Gastrocnemius medialis (tissue), 4 donors: ENCODE data around the gene CDK3. TPM values are rescaled to one million over a fixed set of nuclear protein-coding genes. Genes with fewer than 3 reads are reported as not detected.

Experiments used
- ATAC-seq, 2 donors: fragments of 150-250 bp; one replicate each; pipeline ENCODE4 v1.9.1; 2016
- DNase-seq, 2 donors: peaks; one replicate each; pipeline ENCODE4 v3.0.0-alpha.2; 2019
- H3K27ac ChIP-seq, 4 donors: fragments of 200-600 bp; sonication (generic); 1 replicate in 1 of 4; 2 replicates in 3 of 4; pipeline ENCODE4 v1.5.1; 2016 to 2018; ENCODE audit warnings: mild to moderate bottlenecking in 2 of 4, moderate library complexity in 1 of 4
- H3K27me3 ChIP-seq, 3 donors: fragments of 200-600 bp; sonication (generic) in 2 of 3; 1 replicate in 1 of 3; 2 replicates in 2 of 3; pipeline versions ENCODE4 v1.5.1 to v1.6.0; 2016 to 2019; ENCODE audit warnings: mild to moderate bottlenecking in 1 of 3, moderate library complexity in 1 of 3
- H3K36me3 ChIP-seq, 2 donors: fragments of 200-600 bp; sonication (generic) in 1 of 2; one replicate each; pipeline ENCODE4 v1.5.1; 2017 to 2018
- H3K4me1 ChIP-seq, 2 donors: fragments of 200-600 bp; sonication (generic) in 1 of 2; one replicate each; pipeline ENCODE4 v1.5.1; 2016 to 2017; ENCODE audit warnings: mild to moderate bottlenecking in 2 of 2
- H3K4me3 ChIP-seq, 4 donors: fragments of 200-600 bp; sonication (generic) in 3 of 4; 1 replicate in 1 of 4; 2 replicates in 3 of 4; pipeline ENCODE4 v1.5.1; 2016 to 2019; ENCODE audit warnings: mild to moderate bottlenecking in 2 of 4
- H3K9me3 ChIP-seq, 3 donors: fragments of 200-600 bp; sonication (generic) in 2 of 3; 1 replicate in 1 of 3; 2 replicates in 2 of 3; pipeline ENCODE4 v1.5.1; 2016 to 2019
- POLR2A ChIP-seq, 2 donors: fragments of 450-650 bp; IDR thresholded peaks; one replicate each; pipeline ENCODE4 v1.6.1; 2017; ENCODE audit warnings: antibody characterized with exemption in 2 of 2, mild to moderate bottlenecking in 2 of 2, moderate library complexity in 2 of 2
- in situ Hi-C, 4 donors: fragments of 200-750 bp; cut with MboI; loops; one replicate each; pipeline versions ENCODE4 v1.15.0 to v1.8.0; 2017; ENCODE audit warnings: low sequenced_read_pairs in 4 of 4
- intact Hi-C: fragments of 100-400 bp; cut with DNase I; formaldehyde crosslinking; loops from one replicate; pipeline ENCODE4 v1.15.1; 2023; ENCODE audit warnings: low total_unique reads
- total RNA-seq, 4 donors: library from RNA; depleted of rRNA; stranded (reverse); fragments of >200 nt; gene quantifications; one replicate each; pipeline versions ENCODE4 v1.1.0 to v1.2.3, GENCODE V29; 2016
- TF ChIP-seq, protein P1 (sequence below), 5 experiments: fragments of 450-650 bp in 3 of 5; fragments of 200-600 bp in 2 of 5; sonication (generic) in 2 of 5; IDR thresholded peaks in 4 of 5; conservative IDR thresholded peaks in 1 of 5; 1 replicate in 4 of 5; 2 replicates in 1 of 5; pipeline ENCODE4 v1.5.1; 2016 to 2019; ENCODE audit warnings: antibody characterized with exemption in 5 of 5, mild to moderate bottlenecking in 3 of 5, moderate library complexity in 3 of 5

Gene CDK3
- total RNA-seq, 4 donors from 2014 or later, result 0.33 to 1.8 (median 1.1) TPM

DNA sequence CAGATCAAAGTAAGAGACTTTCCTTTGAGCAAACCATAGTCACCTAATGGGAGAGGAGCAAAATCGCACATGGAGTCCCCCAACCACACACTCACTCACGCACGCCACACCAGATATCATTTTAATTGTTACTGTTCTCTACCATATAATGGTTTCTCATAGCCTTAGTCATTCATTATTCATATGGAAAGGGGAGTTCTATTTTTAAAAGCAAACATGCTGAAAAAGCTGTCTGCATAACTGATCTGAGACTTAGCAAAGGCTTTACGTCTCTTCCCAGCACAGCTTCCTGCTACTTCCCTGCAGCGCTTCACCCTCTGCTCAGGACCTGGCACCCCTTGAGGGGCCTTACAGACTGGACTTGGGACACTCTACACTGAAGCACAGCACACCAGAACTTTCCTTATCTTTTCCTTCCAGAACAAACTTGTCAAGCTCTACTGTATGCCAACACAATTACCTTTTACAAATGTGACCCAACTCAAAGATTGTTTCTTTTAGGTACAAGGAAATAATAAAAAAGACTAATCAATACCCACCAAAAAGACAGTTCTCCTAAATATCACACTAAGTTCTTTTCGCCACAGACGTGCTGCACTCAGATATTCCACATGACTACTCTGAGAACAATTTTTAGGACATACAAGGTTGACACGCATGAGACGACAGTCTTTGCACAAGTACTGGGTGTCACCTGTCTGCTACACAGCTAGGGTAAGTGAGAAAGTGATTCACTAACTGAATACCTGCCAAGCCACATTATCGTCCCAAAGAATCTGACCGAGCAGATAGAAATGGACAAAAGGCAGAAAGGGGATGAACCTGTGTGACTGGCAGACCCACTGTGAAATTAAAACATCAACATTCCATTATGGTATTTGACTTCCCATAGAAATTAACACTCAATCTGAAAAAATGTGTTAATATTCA lies 50.1 kb downstream of the CDK3 start:
- intact Hi-C loops, result no loop called here
- TF ChIP-seq, protein P1, sequence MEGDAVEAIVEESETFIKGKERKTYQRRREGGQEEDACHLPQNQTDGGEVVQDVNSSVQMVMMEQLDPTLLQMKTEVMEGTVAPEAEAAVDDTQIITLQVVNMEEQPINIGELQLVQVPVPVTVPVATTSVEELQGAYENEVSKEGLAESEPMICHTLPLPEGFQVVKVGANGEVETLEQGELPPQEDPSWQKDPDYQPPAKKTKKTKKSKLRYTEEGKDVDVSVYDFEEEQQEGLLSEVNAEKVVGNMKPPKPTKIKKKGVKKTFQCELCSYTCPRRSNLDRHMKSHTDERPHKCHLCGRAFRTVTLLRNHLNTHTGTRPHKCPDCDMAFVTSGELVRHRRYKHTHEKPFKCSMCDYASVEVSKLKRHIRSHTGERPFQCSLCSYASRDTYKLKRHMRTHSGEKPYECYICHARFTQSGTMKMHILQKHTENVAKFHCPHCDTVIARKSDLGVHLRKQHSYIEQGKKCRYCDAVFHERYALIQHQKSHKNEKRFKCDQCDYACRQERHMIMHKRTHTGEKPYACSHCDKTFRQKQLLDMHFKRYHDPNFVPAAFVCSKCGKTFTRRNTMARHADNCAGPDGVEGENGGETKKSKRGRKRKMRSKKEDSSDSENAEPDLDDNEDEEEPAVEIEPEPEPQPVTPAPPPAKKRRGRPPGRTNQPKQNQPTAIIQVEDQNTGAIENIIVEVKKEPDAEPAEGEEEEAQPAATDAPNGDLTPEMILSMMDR (IDR thresholded peaks at IDR 0.05 in 4 of 5, conservative IDR thresholded peaks at IDR 0.05 in 1 of 5), result no peak
- no peak for TF ChIP-seq POLR2A (IDR thresholded peaks at IDR 0.05)
- ATAC-seq (peak; percentile 90 to 92), DNase-seq (peak in 1 of 2 donors; percentile 34)
- H3K4me1 ChIP-seq, result peaks cover 0 to 5% of the 10 kb centered on the region in 2 donors
- no peaks in the 10 kb centered on the region for H3K27me3 ChIP-seq
- H3K36me3 ChIP-seq, result peaks cover 0 to 77% of the 10 kb centered on the region in 2 donors
- no peak overlapping the region for H3K4me3 ChIP-seq
- H3K9me3 ChIP-seq, result no peaks in the 10 kb centered on the region
- H3K27ac ChIP-seq, result peak overlapping the region; percentile 27 to 68 (median 42)
- in situ Hi-C loops, result no loop called here

DNA sequence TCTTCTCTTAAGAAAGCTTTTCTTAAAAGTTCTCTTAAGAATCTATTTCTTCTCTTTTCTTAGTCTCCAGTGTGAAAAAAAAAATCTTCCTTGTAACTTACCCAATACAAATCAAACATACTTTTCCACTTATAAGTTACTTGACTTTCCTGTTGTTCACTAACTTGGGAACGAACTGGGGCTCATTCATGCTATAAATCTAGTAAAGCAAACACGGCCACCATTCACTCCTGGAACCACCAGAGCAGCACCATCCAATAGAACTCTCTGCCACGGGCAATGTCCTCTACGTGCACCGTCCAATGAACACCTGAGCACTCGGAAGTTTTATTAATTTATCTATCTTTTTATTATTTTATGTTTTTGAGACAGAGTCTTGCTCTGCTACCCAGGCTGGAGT lies 50.9 kb downstream of the CDK3 start:
- no peaks in the 10 kb centered on the region for H3K27me3 ChIP-seq
- in situ Hi-C loops (no loop called here), intact Hi-C loops (no loop called here)
- peaks cover 0 to 77% of the 10 kb centered on the region in 2 donors for H3K36me3 ChIP-seq
- no peak for DNase-seq
- H3K9me3 ChIP-seq, result no peaks in the 10 kb centered on the region
- no peak for ATAC-seq
- peaks cover 0 to 5% of the 10 kb centered on the region in 2 donors for H3K4me1 ChIP-seq
- no peak overlapping the region for H3K4me3 ChIP-seq
- H3K27ac ChIP-seq, result peak overlapping the region in 3 of 4 donors; percentile 28 to 46 (median 35)
- TF ChIP-seq, protein P1 (IDR thresholded peaks at IDR 0.05 in 4 of 5, conservative IDR thresholded peaks at IDR 0.05 in 1 of 5), result no peak
- TF ChIP-seq POLR2A (IDR thresholded peaks at IDR 0.05), result no peak

DNA sequence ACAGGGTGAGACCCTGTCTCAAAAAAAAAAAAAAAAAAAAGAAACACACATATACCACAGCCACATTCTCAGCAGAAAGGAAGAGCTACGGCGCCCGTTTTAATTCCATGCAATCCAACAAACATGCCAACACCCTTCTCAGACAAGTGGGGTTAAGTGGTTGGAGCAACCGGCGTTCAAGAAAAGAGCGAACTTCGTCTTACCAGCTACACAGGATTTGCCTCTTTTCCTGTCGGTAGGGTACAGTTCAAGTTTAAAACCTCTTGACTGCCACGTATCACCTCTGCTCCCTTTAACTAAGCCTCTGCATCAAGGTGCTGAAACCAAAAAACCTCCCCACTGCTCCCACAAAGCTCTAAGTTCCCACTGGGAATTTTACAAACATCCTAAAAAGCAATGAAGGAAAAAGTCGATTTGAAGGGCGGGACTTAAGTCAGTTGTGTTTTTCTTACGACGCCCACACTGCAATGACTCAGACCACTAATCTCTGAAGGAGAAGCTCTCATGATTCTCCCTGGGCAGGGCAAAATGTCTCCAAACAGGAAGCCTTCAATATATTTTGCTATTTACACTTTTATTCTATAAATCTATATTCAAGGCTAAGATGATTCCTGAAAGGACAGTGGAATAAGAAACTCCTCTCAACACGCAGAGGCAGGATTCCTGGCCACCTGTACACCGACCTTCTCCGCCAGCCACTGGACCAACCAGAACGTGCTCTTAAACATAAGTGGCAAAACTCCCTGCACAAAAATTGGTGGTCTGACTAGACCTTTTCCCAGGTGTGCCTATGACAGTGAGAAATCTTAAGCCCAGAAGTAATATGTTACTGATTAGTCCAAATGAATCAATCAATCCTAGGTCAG lies 52.8 kb downstream of the CDK3 start:
- Histone ChIP-seq H3K27me3 (no peaks in the 10 kb centered on the region), H3K27ac (no peak overlapping the region), H3K36me3 (peaks cover 0 to 77% of the 10 kb centered on the region in 2 donors), H3K4me3 (no peak overlapping the region), H3K4me1 (peaks cover 0 to 5% of the 10 kb centered on the region in 2 donors), H3K9me3 (no peaks in the 10 kb centered on the region)
- in situ Hi-C loops (no loop called here), intact Hi-C loops (no loop called here)
- ATAC-seq, result no peak
- TF ChIP-seq POLR2A (IDR thresholded peaks at IDR 0.05), result no peak
- TF ChIP-seq, protein P1 (IDR thresholded peaks at IDR 0.05 in 4 of 5, conservative IDR thresholded peaks at IDR 0.05 in 1 of 5), result no peak
- DNase-seq, result no peak

DNA sequence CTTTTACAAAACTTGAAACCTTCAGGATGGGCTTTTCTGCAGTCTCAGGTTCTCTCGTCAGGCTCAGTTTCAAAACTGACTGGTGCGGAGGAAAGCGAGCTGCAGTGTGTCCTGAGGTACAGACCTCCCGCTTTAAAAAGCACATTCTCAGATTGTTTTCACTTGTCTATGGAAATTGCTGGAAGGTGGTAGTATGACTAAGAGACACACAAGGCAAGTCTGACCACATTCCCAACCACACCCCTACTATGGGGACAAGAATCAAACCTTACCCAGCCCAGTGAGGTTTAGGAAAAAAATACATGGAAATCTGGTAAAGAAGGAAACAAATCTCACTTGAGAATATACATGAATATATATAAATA lies 53.4 kb downstream of the CDK3 start:
- Histone ChIP-seq H3K27me3 (no peaks in the 10 kb centered on the region), H3K27ac (no peak overlapping the region), H3K9me3 (no peaks in the 10 kb centered on the region), H3K36me3 (peaks cover 0 to 77% of the 10 kb centered on the region in 2 donors), H3K4me3 (no peak overlapping the region), H3K4me1 (peaks cover 0 to 5% of the 10 kb centered on the region in 2 donors)
- intact Hi-C loops (no loop called here), in situ Hi-C loops (no loop called here)
- no peak for TF ChIP-seq POLR2A (IDR thresholded peaks at IDR 0.05)
- TF ChIP-seq, protein P1 (IDR thresholded peaks at IDR 0.05 in 4 of 5, conservative IDR thresholded peaks at IDR 0.05 in 1 of 5), result no peak
- ATAC-seq (no peak), DNase-seq (no peak)

Other genes starting within 250 kb of the CDK3 start
- gene GALK1, start 235.7 kb upstream of the CDK3 start, total RNA-seq, result 10 to 100 TPM in 2 of 4 donors, 1 to 10 TPM in 2; 8.7 to 18.3 (median 11.0) TPM
- 10 to 100 TPM; 10.4 to 19.2 (median 13.1) TPM for gene UNK, start 216.0 kb upstream of the CDK3 start, total RNA-seq
- 1 to 10 TPM; 1.3 to 9.4 (median 4.6) TPM for gene UNC13D, start 156.5 kb upstream of the CDK3 start, total RNA-seq
- 100 to 1,000 TPM; 129 to 259 (median 148) TPM for gene WBP2, start 145.5 kb upstream of the CDK3 start, total RNA-seq
- 10 to 100 TPM in 3 of 4 donors, 1 to 10 TPM in 1; 9.5 to 18.4 (median 15.5) TPM for gene TRIM47, start 122.3 kb upstream of the CDK3 start, total RNA-seq
- gene TRIM65, start 103.9 kb upstream of the CDK3 start, total RNA-seq, result 10 to 100 TPM; 16.5 to 26.1 (median 22.3) TPM
- 10 to 100 TPM; 29.9 to 86.7 (median 53.1) TPM for gene MRPL38, start 96.0 kb upstream of the CDK3 start, total RNA-seq
- 1 to 10 TPM; 2.5 to 6.4 (median 5.8) TPM for gene FBF1, start 59.8 kb upstream of the CDK3 start, total RNA-seq
- gene ACOX1, start 21.7 kb upstream of the CDK3 start, total RNA-seq, result 10 to 100 TPM; 64.8 to 96.6 (median 80.7) TPM
- 1 to 10 TPM; 4.2 to 9.2 (median 6.8) TPM for gene TEN1, start 21.6 kb upstream of the CDK3 start, total RNA-seq
- gene EVPL, start 26.5 kb downstream of the CDK3 start, total RNA-seq, result under 1 TPM in 2 of 4 donors, not detected in 2; 0.02 to 0.07 TPM
- gene SRP68, start 71.7 kb downstream of the CDK3 start, total RNA-seq, result 10 to 100 TPM; 33.0 to 76.7 (median 66.7) TPM
- under 1 TPM in 1 of 4 donors, not detected in 3; 0.18 TPM for gene GALR2, start 73.9 kb downstream of the CDK3 start, total RNA-seq
- not detected for gene ZACN, start 78.3 kb downstream of the CDK3 start, total RNA-seq
- gene EXOC7, start 102.9 kb downstream of the CDK3 start, total RNA-seq, result 10 to 100 TPM; 49.5 to 70.7 (median 53.9) TPM
- under 1 TPM in 2 of 4 donors, not detected in 2; 0.16 to 0.62 TPM for gene FOXJ1, start 140.4 kb downstream of the CDK3 start, total RNA-seq
- gene RNF157, start 239.6 kb downstream of the CDK3 start, total RNA-seq, result 100 to 1,000 TPM in 1 of 4 donors, 10 to 100 TPM in 3; 50.5 to 142 (median 85.3) TPM